Measurements from ENCODE around the gene CD163. TPM values are rescaled to one million over a fixed set of nuclear protein-coding genes. Genes with fewer than 3 reads are reported as not detected.
"Not testable (repeated sequence)": the region's sequence is repeated elsewhere in the genome, so short reads cannot be mapped to it uniquely, and the experiment has no call there.

The CD163 gene
- not detected for total RNA-seq

DNA sequence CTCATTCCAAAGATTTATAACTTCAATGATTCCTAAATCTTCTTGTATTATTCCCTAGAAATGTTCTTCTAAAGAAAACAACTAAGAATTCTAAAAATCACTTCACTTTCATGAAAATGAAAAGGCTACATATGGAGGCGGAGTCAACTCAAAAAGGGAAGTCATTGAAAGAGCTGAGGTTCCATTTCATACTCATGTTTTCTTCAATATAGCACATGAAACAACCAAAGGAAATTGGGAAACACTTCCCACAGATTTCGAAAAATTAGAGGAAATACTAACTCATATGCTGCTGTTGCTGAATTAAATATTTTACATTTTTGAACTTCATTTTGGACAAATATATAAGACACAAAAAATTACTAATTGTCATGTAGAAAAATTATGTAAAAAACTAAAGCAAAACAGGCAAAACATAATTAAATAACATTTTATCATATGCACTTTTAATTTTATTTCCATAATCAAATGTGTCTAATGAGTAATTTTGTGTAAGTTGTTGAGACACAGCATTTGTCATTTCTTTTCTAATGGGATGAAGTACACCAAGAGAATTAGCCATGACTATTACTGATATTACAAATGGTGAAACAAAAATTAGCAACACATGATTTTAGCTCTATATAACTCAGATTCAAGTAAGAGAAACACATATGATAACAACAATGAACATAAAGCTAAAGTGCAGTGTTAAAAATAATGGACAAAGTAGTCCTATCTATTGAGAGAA lies at the start of gene CD163:
TSS of gene CD163 (minus strand) at position 92 of the 730 bp plus-strand sequence. CDS start at position 5, 87 bp downstream.
- H3K36me3 Mint-ChIP-seq (ENCODE audit: low read depth) = no peaks in the 10 kb centered on the region

DNA sequence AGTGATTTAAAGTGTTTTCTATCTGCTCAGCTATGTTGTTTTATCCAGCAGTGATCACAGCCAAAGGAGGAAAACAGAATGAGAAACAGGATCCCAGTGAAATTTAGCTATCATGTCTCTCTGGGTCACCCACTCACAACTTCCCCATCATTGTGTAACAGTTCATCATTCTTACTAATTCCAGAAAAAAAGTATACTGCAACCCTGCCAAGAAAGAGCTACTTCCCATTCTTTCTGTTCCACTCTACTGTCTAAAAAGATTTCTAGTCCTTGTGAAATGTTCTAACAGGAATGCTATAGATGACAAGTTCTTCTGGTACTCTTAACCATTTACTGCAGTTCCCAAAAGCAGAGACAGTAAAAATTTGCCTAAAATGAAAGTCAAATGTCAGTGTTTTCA lies 39.2 kb upstream of the CD163 start:
- CTCF ChIA-PET = no interaction called here
- intact Hi-C loops (cut with DNase I, micrococcal nuclease) = no loop called here
- Mint-ChIP-seq H3K4me3 (no peak overlapping the region), H3K27me3 (peaks cover 25% of the 10 kb centered on the region), H3K4me1 (no peaks in the 10 kb centered on the region), H3K36me3 (ENCODE audit: low read depth) (no peaks in the 10 kb centered on the region), H3K9me3 (ENCODE audit: low read depth) (no peaks in the 10 kb centered on the region), H3K27ac (no peak overlapping the region)
- DNase-seq (no peak), ATAC-seq (no peak)
- POLR2A ChIA-PET = no interaction called here

More for the DNA sequence above, at the start of gene CD163:
- ChIA-PET CTCF (no interaction called here), POLR2A (no interaction called here)
- H3K4me3 Mint-ChIP-seq = no peak within 1 kb of the TSS
- peaks cover 10% of the 10 kb centered on the region for H3K27me3 Mint-ChIP-seq
- no peaks in the 10 kb centered on the region for H3K9me3 Mint-ChIP-seq (ENCODE audit: low read depth)
- H3K27ac Mint-ChIP-seq = no peak within 1 kb of the TSS
- ATAC-seq = no peak
- no peaks in the 10 kb centered on the region for H3K4me1 Mint-ChIP-seq
- intact Hi-C loops (cut with DNase I, micrococcal nuclease) = no loop called here
- no peak for DNase-seq

DNA sequence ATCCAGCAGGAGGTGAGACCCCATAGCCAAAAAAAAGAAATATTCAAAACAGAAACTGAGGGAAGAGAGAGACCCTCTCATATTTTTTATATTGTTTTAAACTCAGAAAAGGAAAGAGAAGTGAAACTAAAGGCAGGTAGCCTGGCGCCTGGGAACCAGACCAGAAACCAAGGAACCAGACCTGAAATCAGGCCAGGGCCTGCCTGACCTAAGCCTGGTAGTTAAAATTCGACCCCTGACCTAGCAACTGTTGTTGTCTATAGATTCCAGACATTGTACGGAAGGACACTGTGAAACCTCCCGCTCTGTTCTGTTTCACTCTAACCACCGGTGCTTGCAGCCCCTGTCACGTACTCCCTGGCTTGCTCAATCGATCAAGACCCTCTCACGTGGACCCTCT lies 38.5 kb upstream of the CD163 start:
- intact Hi-C loops (cut with DNase I, micrococcal nuclease) = no loop called here
- H3K9me3 Mint-ChIP-seq (ENCODE audit: low read depth) = no peaks in the 10 kb centered on the region
- no peaks in the 10 kb centered on the region for H3K4me1 Mint-ChIP-seq
- no peak overlapping the region for H3K27ac Mint-ChIP-seq
- POLR2A ChIA-PET = no interaction called here
- no peak for ATAC-seq
- H3K36me3 Mint-ChIP-seq (ENCODE audit: low read depth) = no peaks in the 10 kb centered on the region
- peaks cover 23% of the 10 kb centered on the region for H3K27me3 Mint-ChIP-seq
- CTCF ChIA-PET = no interaction called here
- no peak overlapping the region for H3K4me3 Mint-ChIP-seq
- no peak for DNase-seq

DNA sequence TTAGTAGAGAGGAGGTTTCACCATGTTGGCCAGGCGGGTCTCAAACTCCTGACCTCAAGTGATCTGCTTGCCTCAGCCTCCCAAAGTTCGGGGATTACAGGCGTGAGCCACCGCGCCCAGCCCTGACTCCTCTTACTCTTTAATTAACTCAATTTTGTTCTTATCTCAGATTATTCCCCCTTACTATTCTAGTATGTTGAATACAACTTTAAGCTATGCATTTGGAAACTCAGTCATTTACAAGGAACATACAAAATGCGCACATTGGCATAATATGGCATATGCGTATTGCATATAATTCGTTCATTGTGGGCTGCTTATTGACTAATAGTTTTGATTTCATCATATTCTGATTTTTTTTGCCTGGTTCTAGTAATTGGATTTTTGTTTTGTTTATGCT lies 10.8 kb upstream of the CD163 start:
- Mint-ChIP-seq H3K27me3 (peaks cover 6% of the 10 kb centered on the region), H3K36me3 (ENCODE audit: low read depth) (no peaks in the 10 kb centered on the region), H3K9me3 (ENCODE audit: low read depth) (no peaks in the 10 kb centered on the region), H3K27ac (no peak overlapping the region), H3K4me3 (no peak overlapping the region), H3K4me1 (no peaks in the 10 kb centered on the region)
- POLR2A ChIA-PET = no interaction called here
- CTCF ChIA-PET = interaction anchor here (0.7 kb wide), 1 partner anchor 148 kb away, joined by 3 read pairs; no protein-coding TSS in a partner anchor
- DNase-seq (no peak), ATAC-seq (no peak)
- intact Hi-C loops (cut with DNase I, micrococcal nuclease) = no loop called here

DNA sequence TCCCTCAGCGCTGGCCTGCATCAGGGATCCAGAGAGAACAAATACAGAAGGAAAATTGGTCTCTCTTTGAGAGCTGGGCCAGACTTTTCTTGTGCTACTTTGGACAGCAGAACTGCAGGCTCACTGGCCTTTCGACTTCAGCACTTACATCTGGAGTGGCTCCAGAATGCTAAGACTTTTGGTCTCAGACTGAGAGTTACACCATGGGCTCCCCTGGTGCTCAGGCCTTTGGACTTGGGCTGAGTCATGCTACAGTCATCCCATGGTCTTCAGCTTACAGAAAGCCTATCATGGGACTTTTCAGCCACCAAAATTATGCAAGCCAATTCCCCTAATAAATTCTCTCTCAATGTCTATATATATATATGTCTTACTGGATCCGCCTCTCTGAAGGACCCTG lies 9.0 kb upstream of the CD163 start:
- no peak overlapping the region for H3K27ac Mint-ChIP-seq
- ATAC-seq (no peak), DNase-seq (peak; percentile 5)
- H3K27me3 Mint-ChIP-seq = peaks cover 14% of the 10 kb centered on the region
- H3K9me3 Mint-ChIP-seq (ENCODE audit: low read depth) = no peaks in the 10 kb centered on the region
- intact Hi-C loops (cut with DNase I, micrococcal nuclease) = no loop called here
- no peaks in the 10 kb centered on the region for H3K36me3 Mint-ChIP-seq (ENCODE audit: low read depth)
- ChIA-PET POLR2A (no interaction called here), CTCF (interaction anchor here (1.3 kb wide), 1 partner anchor 67 kb away, joined by 3 read pairs; no protein-coding TSS in a partner anchor)
- no peaks in the 10 kb centered on the region for H3K4me1 Mint-ChIP-seq
- no peak overlapping the region for H3K4me3 Mint-ChIP-seq

DNA sequence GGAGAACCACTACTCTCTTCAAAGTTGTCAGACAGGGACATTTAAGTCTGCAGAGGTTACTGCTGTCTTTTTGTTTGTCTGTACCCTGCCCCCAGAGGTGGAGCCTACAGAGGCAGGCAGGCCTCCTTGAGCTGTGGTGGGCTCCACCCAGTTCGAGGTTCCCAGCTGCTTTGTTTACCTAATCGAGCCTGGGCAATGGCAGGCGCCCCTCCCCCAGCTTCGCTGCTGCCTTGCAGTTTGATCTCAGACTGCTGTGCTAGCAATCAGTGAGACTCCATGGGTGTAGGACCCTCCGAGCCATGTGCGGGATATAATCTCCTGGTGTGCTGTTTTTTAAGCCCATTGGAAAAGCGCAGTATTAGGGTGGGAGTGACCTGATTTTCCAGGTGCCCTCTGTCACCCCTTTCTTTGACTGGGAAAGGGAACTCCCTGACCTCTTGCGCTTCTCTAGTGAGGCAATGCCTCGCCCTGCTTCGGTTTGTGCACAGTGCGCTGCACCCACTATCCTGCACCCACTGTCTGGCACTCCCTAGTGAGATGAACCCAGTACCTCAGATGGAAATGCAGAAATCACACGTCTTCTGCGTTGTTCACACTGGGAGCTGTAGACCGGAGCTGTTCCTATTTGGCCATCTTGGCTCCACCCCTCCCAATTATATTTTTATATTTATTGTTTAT lies 6.4 kb upstream of the CD163 start:
- intact Hi-C loops (cut with DNase I, micrococcal nuclease); POLR2A ChIA-PET; CTCF ChIA-PET; H3K4me1 Mint-ChIP-seq; ATAC-seq; H3K36me3 Mint-ChIP-seq (ENCODE audit: low read depth); H3K27ac Mint-ChIP-seq; H3K4me3 Mint-ChIP-seq; H3K9me3 Mint-ChIP-seq (ENCODE audit: low read depth); DNase-seq: not testable (repeated sequence)
- H3K27me3 Mint-ChIP-seq = peaks cover 14% of the 10 kb centered on the region

DNA sequence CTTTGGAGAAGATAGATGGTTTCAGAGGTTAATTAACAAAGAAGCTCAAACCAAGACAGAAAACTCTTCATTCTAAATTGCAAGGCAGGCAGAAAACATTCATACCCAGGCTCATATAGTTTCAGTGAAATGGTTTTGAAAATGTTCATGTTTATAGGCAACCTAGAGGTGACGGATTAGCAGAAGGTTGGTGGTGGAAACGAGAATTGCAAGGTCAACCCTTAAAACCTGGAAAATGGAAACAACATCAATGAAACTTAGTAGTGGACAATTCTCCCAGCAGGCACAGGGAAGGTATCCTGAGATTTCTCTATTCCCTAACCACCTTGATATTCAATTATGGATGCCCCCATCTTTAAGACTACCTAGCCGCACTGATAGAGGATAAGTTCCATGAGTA lies 965 bp downstream of the CD163 start:
- Mint-ChIP-seq H3K4me3 (no peak overlapping the region), H3K9me3 (ENCODE audit: low read depth) (no peaks in the 10 kb centered on the region)

DNA sequence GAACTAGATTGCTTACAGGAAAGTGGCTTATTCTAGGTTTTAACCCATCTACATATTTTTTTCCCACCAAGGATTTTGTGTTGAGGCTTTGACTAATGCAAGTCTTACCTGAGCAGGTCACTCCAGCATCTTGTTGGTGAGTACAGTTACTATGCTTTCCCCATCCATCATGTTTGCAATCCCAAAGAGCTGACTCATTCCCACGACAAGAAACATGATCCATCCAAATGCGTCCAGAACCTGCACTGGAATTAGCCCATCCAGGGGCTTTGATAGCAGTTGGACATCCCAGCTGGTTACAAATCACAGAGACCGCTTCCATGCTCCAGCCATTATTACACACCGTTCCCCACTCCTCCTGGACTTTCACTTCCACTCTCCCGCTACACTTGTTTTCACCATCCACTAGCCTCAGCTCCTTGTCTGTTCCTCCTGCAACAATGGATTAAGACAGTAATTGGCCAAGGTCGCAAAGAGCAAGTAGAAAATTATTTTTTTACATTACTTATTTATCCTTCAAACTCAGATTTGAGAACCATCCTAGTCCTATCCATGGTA lies 2.5 kb downstream of the CD163 start:
- no peaks in the 10 kb centered on the region for H3K36me3 Mint-ChIP-seq (ENCODE audit: low read depth)
- no peaks in the 10 kb centered on the region for H3K9me3 Mint-ChIP-seq (ENCODE audit: low read depth)
- ChIA-PET POLR2A (no interaction called here), CTCF (interaction anchor here (1.1 kb wide), 1 partner anchor 40 kb away, joined by 4 read pairs; no protein-coding TSS in a partner anchor)
- H3K27me3 Mint-ChIP-seq = peaks cover 14% of the 10 kb centered on the region
- intact Hi-C loops (cut with DNase I, micrococcal nuclease) = no loop called here
- H3K4me1 Mint-ChIP-seq = no peaks in the 10 kb centered on the region
- no peak for DNase-seq
- H3K4me3 Mint-ChIP-seq = no peak overlapping the region
- no peak overlapping the region for H3K27ac Mint-ChIP-seq
- ATAC-seq = no peak

More for the DNA sequence above, 965 bp downstream of the CD163 start:
- no peak overlapping the region for H3K27ac Mint-ChIP-seq
- DNase-seq (no peak), ATAC-seq (no peak)
- H3K4me1 Mint-ChIP-seq = no peaks in the 10 kb centered on the region
- intact Hi-C loops (cut with DNase I, micrococcal nuclease) = no loop called here
- CTCF ChIA-PET = no interaction called here
- POLR2A ChIA-PET = no interaction called here
- H3K27me3 Mint-ChIP-seq = peaks cover 10% of the 10 kb centered on the region
- H3K36me3 Mint-ChIP-seq (ENCODE audit: low read depth) = no peaks in the 10 kb centered on the region

DNA sequence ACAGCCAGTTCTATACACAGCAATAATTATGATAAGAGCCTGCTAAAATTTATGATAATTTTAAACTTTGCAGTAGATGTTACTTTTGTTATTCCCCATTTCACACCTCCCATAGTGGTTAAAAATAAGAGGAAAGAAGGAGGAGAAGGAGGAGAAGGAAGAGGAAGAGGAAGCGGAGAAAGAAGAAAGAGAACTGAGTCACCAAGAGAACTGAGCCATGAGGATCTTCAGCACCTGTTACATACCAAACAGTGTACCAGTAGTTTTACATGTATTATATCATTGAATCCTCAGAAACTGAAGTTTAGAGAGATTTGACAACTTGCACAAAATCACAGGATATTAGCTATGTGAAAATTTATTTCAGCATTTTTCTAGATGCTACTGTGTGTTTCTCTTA lies 3.9 kb downstream of the CD163 start:
- Mint-ChIP-seq H3K36me3 (ENCODE audit: low read depth) (no peaks in the 10 kb centered on the region), H3K4me1 (no peaks in the 10 kb centered on the region), H3K27ac (no peak overlapping the region), H3K9me3 (ENCODE audit: low read depth) (no peaks in the 10 kb centered on the region), H3K4me3 (no peak overlapping the region), H3K27me3 (peaks cover 24% of the 10 kb centered on the region)
- POLR2A ChIA-PET = no interaction called here
- ATAC-seq (no peak), DNase-seq (no peak)
- CTCF ChIA-PET = no interaction called here
- intact Hi-C loops (cut with DNase I, micrococcal nuclease) = no loop called here

DNA sequence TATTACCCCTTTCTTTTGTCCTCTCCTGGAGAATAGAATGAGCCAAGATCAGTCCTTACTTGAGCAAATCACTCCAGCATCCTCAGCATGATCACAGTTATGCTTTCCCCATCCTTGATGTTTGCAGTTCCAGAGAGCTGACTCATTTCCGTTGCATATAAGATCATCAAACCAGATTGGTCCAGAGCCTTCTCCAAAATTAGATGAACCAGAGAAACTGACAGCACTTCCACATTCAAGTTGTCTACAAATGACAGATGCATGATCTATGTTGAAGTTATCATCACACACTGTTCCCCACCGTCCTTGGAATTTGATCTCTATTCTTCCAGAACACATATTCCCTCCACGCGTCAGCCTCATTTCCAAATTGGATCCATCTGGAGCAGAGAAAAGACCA lies 4.8 kb downstream of the CD163 start:
- no peaks in the 10 kb centered on the region for H3K9me3 Mint-ChIP-seq (ENCODE audit: low read depth)
- intact Hi-C loops (cut with DNase I, micrococcal nuclease) = no loop called here
- no peak overlapping the region for H3K4me3 Mint-ChIP-seq
- ChIA-PET CTCF (no interaction called here), POLR2A (no interaction called here)
- no peaks in the 10 kb centered on the region for H3K4me1 Mint-ChIP-seq
- H3K36me3 Mint-ChIP-seq (ENCODE audit: low read depth) = no peaks in the 10 kb centered on the region
- no peak overlapping the region for H3K27ac Mint-ChIP-seq
- peaks cover 24% of the 10 kb centered on the region for H3K27me3 Mint-ChIP-seq
- ATAC-seq = no peak
- DNase-seq = no peak

DNA sequence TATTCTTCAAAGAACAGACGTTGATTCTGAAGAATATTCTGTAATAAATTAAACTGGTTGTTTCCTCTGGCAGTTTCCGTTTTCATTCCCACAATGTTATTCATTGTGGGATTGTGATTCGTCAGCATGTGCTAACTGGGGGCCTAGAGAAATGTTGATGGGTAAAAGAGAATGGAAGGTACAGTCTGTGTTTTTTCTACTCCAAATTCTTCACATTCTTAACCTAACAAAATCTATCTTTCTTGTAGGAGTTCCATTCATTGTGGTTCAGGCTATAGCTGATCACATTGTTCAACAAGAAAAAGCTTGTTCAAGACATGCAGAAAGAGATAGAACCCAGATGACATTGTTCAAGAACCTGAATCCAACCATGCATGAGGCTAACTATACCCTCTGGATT lies 5.9 kb downstream of the CD163 start:
- ATAC-seq = no peak
- Mint-ChIP-seq H3K27me3 (peaks cover 22% of the 10 kb centered on the region), H3K27ac (no peak overlapping the region), H3K4me1 (no peaks in the 10 kb centered on the region), H3K36me3 (ENCODE audit: low read depth) (no peaks in the 10 kb centered on the region), H3K4me3 (no peak overlapping the region), H3K9me3 (ENCODE audit: low read depth) (no peaks in the 10 kb centered on the region)
- POLR2A ChIA-PET = no interaction called here
- CTCF ChIA-PET = no interaction called here
- no peak for DNase-seq
- intact Hi-C loops (cut with DNase I, micrococcal nuclease) = no loop called here

DNA sequence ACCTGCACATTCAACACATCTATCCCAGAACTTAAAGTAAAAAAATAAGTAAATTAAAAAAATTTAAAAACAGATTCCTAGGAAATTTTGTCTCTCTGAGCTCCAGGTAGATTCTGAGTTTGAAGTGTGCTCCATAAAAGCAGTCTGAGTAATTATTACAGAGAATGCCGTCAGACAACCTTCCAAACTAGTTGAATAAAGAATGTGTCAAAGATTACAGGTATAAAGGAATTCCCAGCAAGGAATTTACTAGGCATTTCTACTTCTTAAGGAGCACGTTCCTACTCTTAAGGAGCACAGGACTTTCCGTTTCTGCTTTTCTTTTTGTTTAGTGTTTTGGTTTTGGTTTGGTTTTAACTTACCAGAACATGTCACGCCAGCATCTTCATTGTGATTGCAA lies 7.1 kb downstream of the CD163 start:
- CTCF ChIA-PET = no interaction called here
- ATAC-seq (no peak), DNase-seq (no peak)
- Mint-ChIP-seq H3K36me3 (ENCODE audit: low read depth) (no peaks in the 10 kb centered on the region), H3K9me3 (ENCODE audit: low read depth) (no peaks in the 10 kb centered on the region), H3K27me3 (peaks cover 22% of the 10 kb centered on the region), H3K4me3 (no peak overlapping the region), H3K4me1 (no peaks in the 10 kb centered on the region), H3K27ac (no peak overlapping the region)
- POLR2A ChIA-PET = no interaction called here
- intact Hi-C loops (cut with DNase I, micrococcal nuclease) = no loop called here
